IMR-90 (cell line): ENCODE data around the gene ACSS3.

Source experiments
- BHLHE40 ChIP-seq: fragments of 150-350 bp; IDR thresholded peaks from 2 replicates; pipeline ENCODE4 v1.6.1; 2016; ENCODE audit warnings: mild to moderate bottlenecking, low read depth, low read length
- CEBPB ChIP-seq: IDR thresholded peaks from 2 replicates; pipeline ENCODE4 v1.6.1; 2012; ENCODE audit warnings: low read depth, low read length, improper control_type of control experiment
- CTCF ChIP-seq: conservative IDR thresholded peaks from 2 replicates; pipeline ENCODE4 v1.5.1; 2012; ENCODE audit warnings: mild to moderate bottlenecking, low read depth, low read length, improper control_type of control experiment
- ELK1 ChIP-seq: fragments of 150-350 bp; IDR thresholded peaks from 2 replicates; pipeline ENCODE4 v1.6.1; 2016; ENCODE audit warnings: low read depth, mild to moderate bottlenecking, low read length, moderate library complexity, borderline replicate concordance
- FOS ChIP-seq: fragments of 150-350 bp; IDR thresholded peaks from 2 replicates; pipeline ENCODE4 v1.6.1; 2016; ENCODE audit warnings: low read depth, low read length
- MAFK ChIP-seq: IDR thresholded peaks from 2 replicates; pipeline ENCODE4 v1.6.1; 2012; ENCODE audit warnings: low read depth, low read length, improper control_type of control experiment
- MAZ ChIP-seq: IDR thresholded peaks from 2 replicates; pipeline ENCODE4 v1.6.1; 2012; ENCODE audit warnings: low read depth, mild to moderate bottlenecking, low read length, improper control_type of control experiment, moderate library complexity, borderline replicate concordance
- MXI1 ChIP-seq: IDR thresholded peaks from 2 replicates; pipeline ENCODE4 v1.6.1; 2012; ENCODE audit warnings: low read depth, mild to moderate bottlenecking, low read length, moderate library complexity, borderline replicate concordance
- POLR2A ChIP-seq: IDR thresholded peaks from 2 replicates; pipeline ENCODE4 v1.6.1; 2012; ENCODE audit warnings: mild to moderate bottlenecking, low read depth, low read length
- RAD21 ChIP-seq: IDR thresholded peaks from 2 replicates; pipeline ENCODE4 v1.6.1; 2012; ENCODE audit warnings: low read length, improper control_type of control experiment
- RFX5 ChIP-seq: IDR thresholded peaks from 2 replicates; pipeline ENCODE4 v1.8.0; 2012; ENCODE audit warnings: low read depth, mild to moderate bottlenecking, low read length, moderate library complexity
- SMC3 ChIP-seq: fragments of 150-350 bp; IDR thresholded peaks from 2 replicates; pipeline ENCODE4 v1.6.1; 2016; ENCODE audit warnings: low read depth, mild to moderate bottlenecking, antibody characterized with exemption, low read length, moderate library complexity
- USF2 ChIP-seq: fragments of 150-350 bp; IDR thresholded peaks from 2 replicates; pipeline ENCODE4 v1.6.1; 2017; ENCODE audit warnings: mild to moderate bottlenecking, antibody characterized with exemption, low read length, low read depth

- no peak for TF ChIP-seq CTCF
- no peak for TF ChIP-seq POLR2A
- TF ChIP-seq MAZ = no peak
- no peak for TF ChIP-seq SMC3
- no peak for TF ChIP-seq RFX5
- no peak for TF ChIP-seq USF2
- no peak for TF ChIP-seq RAD21
- TF ChIP-seq FOS = no peak
- no peak for TF ChIP-seq CEBPB
- no peak for TF ChIP-seq MXI1
- TF ChIP-seq MAFK = no peak
- TF ChIP-seq BHLHE40 = no peak
- TF ChIP-seq ELK1 = no peak
Observed at GRCh38 chr12:81300454-81300853, 222.6 kb downstream of the ACSS3 start.
